ENCODE measurements around the gene ST6GALNAC4. TPM values are rescaled to one million over a fixed set of nuclear protein-coding genes. Genes with fewer than 3 reads are reported as not detected.

The ST6GALNAC4 gene
- total and polyA plus RNA-seq, 9 of the 15 experiments (the other 6 are each of a cell fraction or from before 2014, with no cell fraction given): 2.6 to 43.1 (median 15.4) TPM

DNA sequence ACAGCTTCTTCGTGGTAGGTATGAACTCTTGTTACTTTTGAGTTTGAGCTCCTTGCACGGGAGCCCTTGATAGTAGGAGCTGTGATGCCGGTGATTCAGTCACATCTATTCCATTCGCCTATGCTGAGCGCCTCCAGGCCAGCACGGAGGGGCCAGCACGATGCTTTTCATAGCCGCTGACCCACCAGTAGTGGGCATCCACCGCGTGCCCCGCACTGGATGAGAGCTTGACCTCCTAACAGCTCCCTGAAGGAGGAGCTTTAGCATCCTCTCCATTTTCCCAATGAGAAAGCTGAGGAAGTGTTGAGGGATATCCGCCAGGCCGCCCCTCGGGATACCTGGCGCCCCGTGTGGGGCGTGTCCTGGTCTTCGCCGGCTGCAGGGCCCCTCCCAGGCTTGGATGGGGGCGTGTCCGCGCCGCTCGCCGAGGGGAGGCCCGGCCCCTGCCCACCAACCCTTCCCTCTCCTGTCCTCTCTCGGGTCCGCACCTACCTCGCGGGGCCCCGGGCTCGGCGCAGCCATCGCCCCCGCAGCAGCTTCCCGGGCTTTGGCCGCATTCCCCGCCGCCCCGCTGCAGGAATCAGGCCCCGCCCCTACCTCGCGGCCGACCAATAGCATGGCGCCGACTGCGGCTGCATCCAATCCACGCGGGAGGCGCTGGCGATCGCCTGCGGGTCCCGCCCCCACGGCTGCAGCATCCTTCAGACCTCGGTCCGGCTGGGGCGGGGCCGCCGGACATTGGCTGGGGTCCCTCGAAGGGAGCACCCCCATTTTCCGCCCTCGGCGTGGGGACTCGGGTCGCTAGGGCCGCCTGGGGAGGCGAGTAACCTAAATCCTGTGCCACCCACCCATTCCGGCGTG, 13.6 kb upstream of the ST6GALNAC4 start, which contains the start of gene PIP5KL1 (continued):
- TF ChIP-seq, protein P1, sequence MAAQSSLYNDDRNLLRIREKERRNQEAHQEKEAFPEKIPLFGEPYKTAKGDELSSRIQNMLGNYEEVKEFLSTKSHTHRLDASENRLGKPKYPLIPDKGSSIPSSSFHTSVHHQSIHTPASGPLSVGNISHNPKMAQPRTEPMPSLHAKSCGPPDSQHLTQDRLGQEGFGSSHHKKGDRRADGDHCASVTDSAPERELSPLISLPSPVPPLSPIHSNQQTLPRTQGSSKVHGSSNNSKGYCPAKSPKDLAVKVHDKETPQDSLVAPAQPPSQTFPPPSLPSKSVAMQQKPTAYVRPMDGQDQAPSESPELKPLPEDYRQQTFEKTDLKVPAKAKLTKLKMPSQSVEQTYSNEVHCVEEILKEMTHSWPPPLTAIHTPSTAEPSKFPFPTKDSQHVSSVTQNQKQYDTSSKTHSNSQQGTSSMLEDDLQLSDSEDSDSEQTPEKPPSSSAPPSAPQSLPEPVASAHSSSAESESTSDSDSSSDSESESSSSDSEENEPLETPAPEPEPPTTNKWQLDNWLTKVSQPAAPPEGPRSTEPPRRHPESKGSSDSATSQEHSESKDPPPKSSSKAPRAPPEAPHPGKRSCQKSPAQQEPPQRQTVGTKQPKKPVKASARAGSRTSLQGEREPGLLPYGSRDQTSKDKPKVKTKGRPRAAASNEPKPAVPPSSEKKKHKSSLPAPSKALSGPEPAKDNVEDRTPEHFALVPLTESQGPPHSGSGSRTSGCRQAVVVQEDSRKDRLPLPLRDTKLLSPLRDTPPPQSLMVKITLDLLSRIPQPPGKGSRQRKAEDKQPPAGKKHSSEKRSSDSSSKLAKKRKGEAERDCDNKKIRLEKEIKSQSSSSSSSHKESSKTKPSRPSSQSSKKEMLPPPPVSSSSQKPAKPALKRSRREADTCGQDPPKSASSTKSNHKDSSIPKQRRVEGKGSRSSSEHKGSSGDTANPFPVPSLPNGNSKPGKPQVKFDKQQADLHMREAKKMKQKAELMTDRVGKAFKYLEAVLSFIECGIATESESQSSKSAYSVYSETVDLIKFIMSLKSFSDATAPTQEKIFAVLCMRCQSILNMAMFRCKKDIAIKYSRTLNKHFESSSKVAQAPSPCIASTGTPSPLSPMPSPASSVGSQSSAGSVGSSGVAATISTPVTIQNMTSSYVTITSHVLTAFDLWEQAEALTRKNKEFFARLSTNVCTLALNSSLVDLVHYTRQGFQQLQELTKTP (IDR thresholded peaks at IDR 0.05; ENCODE audit: low read depth in 1 of 2, partially characterized antibody in 2 of 2): no peak
- TF ChIP-seq ZNF24 (IDR thresholded peaks at IDR 0.05): no peak
- TF ChIP-seq, protein P2, sequence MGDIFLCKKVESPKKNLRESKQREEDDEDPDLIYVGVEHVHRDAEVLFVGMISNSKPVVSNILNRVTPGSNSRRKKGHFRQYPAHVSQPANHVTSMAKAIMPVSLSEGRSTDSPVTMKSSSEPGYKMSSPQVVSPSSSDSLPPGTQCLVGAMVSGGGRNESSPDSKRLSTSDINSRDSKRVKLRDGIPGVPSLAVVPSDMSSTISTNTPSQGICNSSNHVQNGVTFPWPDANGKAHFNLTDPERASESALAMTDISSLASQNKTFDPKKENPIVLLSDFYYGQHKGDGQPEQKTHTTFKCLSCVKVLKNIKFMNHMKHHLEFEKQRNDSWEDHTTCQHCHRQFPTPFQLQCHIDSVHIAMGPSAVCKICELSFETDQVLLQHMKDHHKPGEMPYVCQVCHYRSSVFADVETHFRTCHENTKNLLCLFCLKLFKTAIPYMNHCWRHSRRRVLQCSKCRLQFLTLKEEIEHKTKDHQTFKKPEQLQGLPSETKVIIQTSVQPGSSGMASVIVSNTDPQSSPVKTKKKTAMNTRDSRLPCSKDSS (IDR thresholded peaks at IDR 0.05; ENCODE audit: low read depth, partially characterized antibody): no peak
- TF ChIP-seq ZNF212 (CRISPR knock-in tag; IDR thresholded peaks at IDR 0.05): no peak
- peak in 1 of 2 experiments; percentile 44; a peak in 1 of 4 replicates for TF ChIP-seq HDAC1 (IDR thresholded peaks at IDR 0.05)
- no peak for TF ChIP-seq ZKSCAN3 (CRISPR knock-in tag; IDR thresholded peaks at IDR 0.05)
- TF ChIP-seq, protein P3, sequence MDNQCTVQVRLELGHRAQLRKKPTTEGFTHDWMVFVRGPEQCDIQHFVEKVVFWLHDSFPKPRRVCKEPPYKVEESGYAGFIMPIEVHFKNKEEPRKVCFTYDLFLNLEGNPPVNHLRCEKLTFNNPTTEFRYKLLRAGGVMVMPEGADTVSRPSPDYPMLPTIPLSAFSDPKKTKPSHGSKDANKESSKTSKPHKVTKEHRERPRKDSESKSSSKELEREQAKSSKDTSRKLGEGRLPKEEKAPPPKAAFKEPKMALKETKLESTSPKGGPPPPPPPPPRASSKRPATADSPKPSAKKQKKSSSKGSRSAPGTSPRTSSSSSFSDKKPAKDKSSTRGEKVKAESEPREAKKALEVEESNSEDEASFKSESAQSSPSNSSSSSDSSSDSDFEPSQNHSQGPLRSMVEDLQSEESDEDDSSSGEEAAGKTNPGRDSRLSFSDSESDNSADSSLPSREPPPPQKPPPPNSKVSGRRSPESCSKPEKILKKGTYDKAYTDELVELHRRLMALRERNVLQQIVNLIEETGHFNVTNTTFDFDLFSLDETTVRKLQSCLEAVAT (IDR thresholded peaks at IDR 0.05): peak in 1 of 2 experiments; percentile 79; a peak in 2 of 4 replicates
- 0 out of 2 replicates have a peak, but pooled peaks have one; percentile 50 for TF ChIP-seq RBM14 (IDR thresholded peaks at IDR 0.05; ENCODE audit: borderline replicate concordance, insufficient read depth, low read depth, low read length)
- TF ChIP-seq CSDE1 (IDR thresholded peaks at IDR 0.05): no peak
- TF ChIP-seq ZNF408 (CRISPR knock-in tag; IDR thresholded peaks at IDR 0.05; ENCODE audit: low read depth): no peak
- TF ChIP-seq ZNF197 (CRISPR knock-in tag; IDR thresholded peaks at IDR 0.05; ENCODE audit: low read depth): no peak
- TF ChIP-seq C11orf30 (IDR thresholded peaks at IDR 0.05; ENCODE audit: low read depth): no peak
- no peak for TF ChIP-seq SNAPC5 (CRISPR knock-in tag; IDR thresholded peaks at IDR 0.05)
- TF ChIP-seq CREM (IDR thresholded peaks at IDR 0.05; ENCODE audit: low read depth): peak; percentile 11; the same call in 1 of the 2 replicates
- peak; percentile 45; the same call in 1 of the 2 replicates for TF ChIP-seq RFX7 (CRISPR knock-in tag; IDR thresholded peaks at IDR 0.05)
- TF ChIP-seq ZNF449 (CRISPR knock-in tag; IDR thresholded peaks at IDR 0.05): no peak
- peak; percentile 82 for TF ChIP-seq FIP1L1 (IDR thresholded peaks at IDR 0.05; ENCODE audit: low read depth, low read length, poor library complexity, severe bottlenecking)
- no peak for TF ChIP-seq PPARD (CRISPR knock-in tag; IDR thresholded peaks at IDR 0.05)
